Prostate gland (tissue), 2 donors: ENCODE measurements around the gene TEK. TPM values are rescaled to one million over a fixed set of nuclear protein-coding genes. Genes with fewer than 3 reads are reported as not detected.

Experiments used
- DNase-seq: peaks from one replicate; pipeline ENCODE4 v3.0.0-alpha.2; 2019; ENCODE audit warnings: low spot score
- H3K27ac ChIP-seq, 2 donors: fragments of 200-600 bp; sonication (generic); 2 replicates each; pipeline ENCODE4 v1.5.1; 2017 to 2019
- H3K27me3 ChIP-seq: fragments of 200-600 bp; sonication (generic); replicated peaks from 2 replicates; pipeline ENCODE4 v1.5.1; 2019; ENCODE audit not compliant: insufficient read depth
- H3K36me3 ChIP-seq, 2 donors: fragments of 200-600 bp; sonication (generic); 1 replicate in 1 of 2; 2 replicates in 1 of 2; pipeline versions ENCODE4 v1.5.1 to v1.8.1; 2017 to 2019
- H3K4me1 ChIP-seq: fragments of 200-600 bp; sonication (generic); replicated peaks from 2 replicates; pipeline ENCODE4 v1.5.1; 2019
- H3K4me3 ChIP-seq, 2 donors: fragments of 200-600 bp; sonication (generic); 2 replicates each; pipeline ENCODE4 v1.5.1; 2017 to 2019
- H3K9me3 ChIP-seq: fragments of 200-600 bp; sonication (generic); 2 replicates; pipeline ENCODE4 v1.5.1; 2017
- POLR2A ChIP-seq: fragments of 450-650 bp; IDR thresholded peaks from one replicate; pipeline ENCODE4 v1.6.1; 2016; ENCODE audit warnings: antibody characterized with exemption, mild to moderate bottlenecking
- POLR2AphosphoS5 ChIP-seq: sonication (generic); formaldehyde crosslinking; IDR thresholded peaks from one replicate; pipeline ENCODE4 v1.6.1; 2017; ENCODE audit warnings: antibody characterized with exemption
- WGBS: methylation state at CpG from one replicate; pipeline ENCODE4 v1.1.5; 2018; 5-methylcytosine and 5-hydroxymethylcytosine counted together
- intact Hi-C: fragments of 100-400 bp; cut with DNase I; formaldehyde crosslinking; loops from one replicate; pipeline ENCODE4 v1.14.2; 2022
- total RNA-seq, 2 donors: library from RNA; depleted of rRNA; stranded (reverse); fragments of >200 nt; gene quantifications; one replicate each; pipeline ENCODE4 v1.1.0, GENCODE V29; 2016
- TF ChIP-seq, protein P1 (sequence below), 4 experiments: fragments of 200-600 bp in 2 of 4; fragments of 450-650 bp in 2 of 4; sonication (generic) in 2 of 4; IDR thresholded peaks; 1 replicate in 3 of 4; 2 replicates in 1 of 4; pipeline ENCODE4 v1.5.1; 2016 to 2019; ENCODE audit warnings: antibody characterized with exemption in 4 of 4, mild to moderate bottlenecking in 2 of 4, moderate library complexity in 2 of 4

TEK gene
- total RNA-seq, 2 donors from 2014 or later, result 3.5 to 5.5 TPM

DNA sequence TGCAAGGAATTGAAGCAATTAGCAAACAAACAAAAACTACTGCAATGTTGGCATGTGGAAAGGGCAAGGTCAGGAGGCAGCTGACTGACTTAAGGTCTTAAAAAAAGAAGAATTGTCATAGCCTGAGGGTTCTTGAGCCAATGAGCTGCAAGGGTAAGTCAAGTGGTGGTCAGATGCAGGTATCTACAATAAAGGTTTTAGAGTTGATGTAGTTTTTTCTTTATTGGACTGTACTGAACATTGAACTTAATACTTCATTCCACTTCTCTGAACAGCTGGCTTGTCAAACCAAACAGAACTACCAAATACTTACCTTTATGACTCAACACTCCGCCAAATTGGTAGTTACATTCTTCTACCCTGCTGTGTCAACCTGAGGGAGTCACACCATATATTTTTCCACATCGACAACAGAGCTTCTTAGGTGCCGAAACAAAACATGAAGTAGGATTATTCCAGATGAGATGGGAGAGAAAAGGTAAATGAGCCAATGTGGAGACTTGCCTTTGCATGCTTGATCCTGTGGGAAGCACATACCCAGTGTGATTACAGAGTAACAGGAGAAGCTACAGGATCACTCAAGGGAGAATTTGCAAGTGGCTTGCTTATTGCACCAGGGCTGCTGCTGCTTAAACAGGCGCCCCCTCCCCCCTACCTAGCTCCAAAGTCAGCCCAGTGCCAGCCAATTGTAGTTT lies 152.6 kb downstream of the TEK start:
- WGBS, result 43% methylated on average over 4 of the region's 4 CpGs
- DNase-seq, result no peak

DNA sequence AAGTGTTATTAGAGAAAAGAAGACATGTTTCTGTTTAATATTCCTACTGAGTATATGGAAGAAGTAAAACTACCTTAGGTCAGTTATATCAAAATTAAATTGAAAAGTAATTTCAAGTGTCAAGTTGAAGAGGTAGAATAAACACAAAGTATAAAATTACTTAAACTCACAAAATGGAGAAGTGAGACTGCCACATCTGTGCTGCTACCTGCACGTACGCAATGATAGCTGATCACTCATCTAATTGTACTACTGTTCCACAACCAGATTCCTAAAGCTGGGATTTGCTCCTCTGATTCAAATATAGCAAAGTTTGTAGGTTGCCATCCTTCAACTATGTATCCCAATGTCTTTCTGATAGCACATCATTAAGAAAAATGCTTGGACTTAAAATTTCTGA lies 163.1 kb downstream of the TEK start:
- intact Hi-C loops, result no loop called here
- no peaks in the 10 kb centered on the region for H3K9me3 ChIP-seq
- no peak overlapping the region for H3K4me3 ChIP-seq
- no peaks in the 10 kb centered on the region for H3K36me3 ChIP-seq
- H3K4me1 ChIP-seq, result no peaks in the 10 kb centered on the region
- no peak overlapping the region for H3K27ac ChIP-seq
- no peak for DNase-seq
- WGBS, result 90% methylated on average over 2 of the region's 2 CpGs
- no peaks in the 10 kb centered on the region for H3K27me3 ChIP-seq
- TF ChIP-seq POLR2A (no peak), POLR2AphosphoS5 (no peak)
- TF ChIP-seq, protein P1, sequence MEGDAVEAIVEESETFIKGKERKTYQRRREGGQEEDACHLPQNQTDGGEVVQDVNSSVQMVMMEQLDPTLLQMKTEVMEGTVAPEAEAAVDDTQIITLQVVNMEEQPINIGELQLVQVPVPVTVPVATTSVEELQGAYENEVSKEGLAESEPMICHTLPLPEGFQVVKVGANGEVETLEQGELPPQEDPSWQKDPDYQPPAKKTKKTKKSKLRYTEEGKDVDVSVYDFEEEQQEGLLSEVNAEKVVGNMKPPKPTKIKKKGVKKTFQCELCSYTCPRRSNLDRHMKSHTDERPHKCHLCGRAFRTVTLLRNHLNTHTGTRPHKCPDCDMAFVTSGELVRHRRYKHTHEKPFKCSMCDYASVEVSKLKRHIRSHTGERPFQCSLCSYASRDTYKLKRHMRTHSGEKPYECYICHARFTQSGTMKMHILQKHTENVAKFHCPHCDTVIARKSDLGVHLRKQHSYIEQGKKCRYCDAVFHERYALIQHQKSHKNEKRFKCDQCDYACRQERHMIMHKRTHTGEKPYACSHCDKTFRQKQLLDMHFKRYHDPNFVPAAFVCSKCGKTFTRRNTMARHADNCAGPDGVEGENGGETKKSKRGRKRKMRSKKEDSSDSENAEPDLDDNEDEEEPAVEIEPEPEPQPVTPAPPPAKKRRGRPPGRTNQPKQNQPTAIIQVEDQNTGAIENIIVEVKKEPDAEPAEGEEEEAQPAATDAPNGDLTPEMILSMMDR (IDR thresholded peaks at IDR 0.05), result no peak

More for the DNA sequence above, 152.6 kb downstream of the TEK start:
- H3K4me3 ChIP-seq, result no peak overlapping the region
- TF ChIP-seq POLR2AphosphoS5 (no peak), POLR2A (no peak)
- TF ChIP-seq, protein P1 (IDR thresholded peaks at IDR 0.05), result no peak
- H3K27ac ChIP-seq, result no peak overlapping the region
- intact Hi-C loops, result no loop called here
- no peaks in the 10 kb centered on the region for H3K4me1 ChIP-seq
- H3K36me3 ChIP-seq, result no peaks in the 10 kb centered on the region
- H3K27me3 ChIP-seq, result no peaks in the 10 kb centered on the region
- H3K9me3 ChIP-seq, result no peaks in the 10 kb centered on the region

DNA sequence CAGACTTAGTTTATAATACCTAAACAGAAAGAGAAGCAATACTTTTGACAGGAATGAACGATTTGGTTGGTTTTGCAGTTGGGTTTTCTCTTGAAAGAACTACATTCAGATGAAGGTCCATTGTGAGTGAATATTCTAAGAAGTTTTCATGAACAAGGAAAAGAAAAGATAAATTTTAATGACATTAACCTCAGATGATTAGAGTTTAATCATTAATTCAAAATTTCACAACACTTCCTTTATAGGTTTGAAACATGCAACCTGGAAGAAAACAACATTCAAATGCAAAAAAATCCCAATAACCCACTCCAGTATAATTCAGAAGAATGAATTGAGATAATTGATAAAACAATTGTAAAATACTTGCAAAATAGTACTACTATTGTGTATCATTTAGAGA lies 164.2 kb downstream of the TEK start:
- no peak for DNase-seq
- intact Hi-C loops, result no loop called here
- H3K4me1 ChIP-seq, result no peaks in the 10 kb centered on the region

DNA sequence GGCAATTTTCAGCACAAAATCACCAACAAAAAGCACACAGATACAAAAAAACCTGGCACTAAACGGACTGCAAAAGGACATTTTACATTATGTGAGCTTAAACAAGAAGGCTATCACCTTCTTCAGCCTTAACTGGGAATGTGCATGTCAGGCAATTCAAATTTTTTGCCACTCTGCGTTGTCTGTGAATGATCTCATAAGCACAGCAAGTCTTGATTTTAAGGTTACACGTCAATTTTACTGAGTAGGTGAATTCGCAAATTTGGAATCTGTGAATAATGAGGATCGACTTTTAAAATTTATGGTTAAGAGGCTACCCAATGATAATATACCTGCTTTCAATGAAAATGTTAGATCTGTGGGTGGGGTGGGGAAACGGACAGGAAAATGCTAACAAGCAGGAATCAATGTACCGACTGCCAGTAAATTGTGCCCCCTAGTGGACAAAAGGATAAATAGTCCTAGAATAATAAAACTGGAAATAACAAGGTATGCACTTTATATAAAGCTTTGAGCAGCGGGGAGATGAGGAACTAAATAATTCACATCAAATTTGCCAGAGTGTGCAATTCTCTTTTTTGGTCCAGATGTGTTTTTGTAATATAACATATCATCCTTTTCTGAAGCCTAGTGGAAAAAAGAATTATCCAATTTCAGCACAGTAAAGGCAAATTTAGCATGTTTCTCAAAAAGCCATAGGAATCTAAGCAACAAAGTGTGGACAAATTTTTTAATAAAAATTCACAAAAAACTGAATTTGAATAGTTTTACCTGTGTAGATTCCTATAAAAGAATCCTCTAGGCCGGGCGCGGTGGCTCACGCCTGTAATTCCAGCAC lies 167.4 kb downstream of the TEK start:
- peak; percentile 26 for DNase-seq
- TF ChIP-seq, protein P1 (IDR thresholded peaks at IDR 0.05), result peak; percentile 69 to 88 (median 74)
- no peak for TF ChIP-seq POLR2A
- Histone ChIP-seq H3K9me3 (no peaks in the 10 kb centered on the region), H3K4me3 (no peak overlapping the region), H3K27me3 (no peaks in the 10 kb centered on the region), H3K27ac (no peak overlapping the region), H3K4me1 (no peaks in the 10 kb centered on the region), H3K36me3 (no peaks in the 10 kb centered on the region)
- 38% methylated on average over 12 of the region's 12 CpGs for WGBS
- intact Hi-C loops, result loop anchor here (5.0 kb wide), 2 partner anchors 244 to 384 kb away; partner anchors contain the start of gene CAAP1

More for the DNA sequence above, 164.2 kb downstream of the TEK start:
- WGBS, result 81% methylated on average over 1 of the region's 1 CpG
- Histone ChIP-seq H3K9me3 (no peaks in the 10 kb centered on the region), H3K27ac (no peak overlapping the region), H3K4me3 (no peak overlapping the region), H3K27me3 (no peaks in the 10 kb centered on the region), H3K36me3 (no peaks in the 10 kb centered on the region)
- TF ChIP-seq, protein P1 (IDR thresholded peaks at IDR 0.05), result no peak
- no peak for TF ChIP-seq POLR2AphosphoS5
- TF ChIP-seq POLR2A, result no peak
